ENCODE data around the gene MEIG1. TPM values are rescaled to one million over a fixed set of nuclear protein-coding genes. Genes with fewer than 3 reads are reported as not detected.
A peak's percentile ranks its signal among the peaks of the same experiment; 100 is the strongest.

The MEIG1 gene, protein sequence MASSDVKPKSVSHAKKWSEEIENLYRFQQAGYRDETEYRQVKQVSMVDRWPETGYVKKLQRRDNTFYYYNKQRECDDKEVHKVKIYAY
- total RNA-seq, result under 1 TPM; 0.81 to 0.93 TPM

DNA sequence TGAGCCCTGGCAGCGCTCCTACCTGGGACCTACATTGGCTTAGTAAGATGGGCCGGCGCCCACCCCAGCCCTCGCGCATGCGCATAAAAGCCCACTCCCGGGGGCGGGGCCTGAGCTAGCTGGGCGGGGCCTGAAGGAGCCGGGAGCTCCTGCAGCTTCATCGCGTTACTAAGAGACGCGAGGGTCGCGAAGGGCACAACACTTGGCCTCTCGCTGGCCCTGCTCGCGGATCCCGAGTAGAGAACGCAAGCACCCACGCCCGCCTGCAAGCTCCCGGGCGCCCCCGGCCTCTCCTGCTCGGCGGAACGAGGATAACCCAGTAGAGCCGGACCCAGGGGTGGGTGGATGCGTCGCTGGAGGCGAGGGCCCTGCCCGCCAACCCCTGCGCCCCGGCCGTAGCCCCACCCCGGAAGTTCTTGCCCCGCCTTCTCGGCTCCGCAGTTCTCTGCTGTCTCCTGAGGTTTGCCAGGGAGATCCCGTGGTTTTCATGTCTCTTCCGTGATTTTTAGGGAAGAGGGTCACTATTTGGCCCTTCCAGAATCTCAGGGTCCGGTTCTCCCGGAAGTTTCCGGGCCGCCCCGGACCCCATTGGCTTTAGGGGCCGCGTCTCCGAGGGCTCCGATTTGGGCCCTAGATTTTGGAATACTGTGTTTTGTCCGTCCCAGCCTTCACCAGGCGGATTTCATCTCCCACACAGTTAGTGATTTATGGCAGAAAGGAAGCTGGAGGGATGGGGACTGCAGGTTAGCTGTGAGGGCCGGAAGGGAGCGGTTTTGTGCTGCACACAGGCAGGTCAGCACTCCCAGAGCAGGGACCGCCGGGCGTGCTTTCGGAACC lies at the start of gene MEIG1:
Gene MEIG1, plus strand, starts transcription at position 168 of the 837 bp plus-strand sequence. CDS start 7,081 bp downstream, outside the sequence.
- peak; percentile 91 for DNase-seq
- Mint-ChIP-seq H3K27ac (peak within 1 kb of the TSS; percentile 98), H3K36me3 (ENCODE audit: low read depth) (no peaks in the 10 kb centered on the region), H3K9me3 (no peaks in the 10 kb centered on the region), H3K4me3 (peak within 1 kb of the TSS; percentile 98), H3K27me3 (ENCODE audit: low read depth) (no peaks in the 10 kb centered on the region), H3K4me1 (ENCODE audit: low read depth) (peaks cover 27% of the 10 kb centered on the region)
- intact Hi-C loops (cut with micrococcal nuclease), result loop anchor here (1.0 to 5.0 kb wide), 8 partner anchors 81 to 1172 kb away; partner anchors contain the start of genes CDNF, HSPA14, MSANTD7 and NMT2
- CTCF ChIA-PET, result interaction anchor here (1.0 to 1.5 kb wide), 2 partner anchors 13 to 461 kb away, joined by 4 to 5 read pairs; no protein-coding TSS in a partner anchor

DNA sequence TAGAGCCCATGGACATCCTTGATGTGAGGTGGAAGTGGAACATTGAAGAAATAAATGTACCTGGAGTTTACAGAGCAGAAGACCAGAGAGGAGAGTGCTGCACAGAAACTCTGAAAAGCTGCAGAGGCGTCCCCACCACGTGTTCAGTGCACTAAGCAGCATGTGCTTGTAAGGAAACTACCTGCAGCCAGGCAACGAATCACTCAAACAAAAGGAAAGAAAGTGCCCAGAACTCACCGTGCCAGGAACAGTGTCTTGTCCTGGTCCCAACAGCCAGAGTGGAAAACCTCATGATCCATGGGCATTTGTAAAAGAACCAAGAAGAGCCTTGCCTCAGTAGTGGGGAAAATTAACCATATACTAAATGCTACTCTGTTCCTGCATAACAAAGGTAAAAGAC lies 48.2 kb upstream of the MEIG1 start:
- Mint-ChIP-seq H3K27me3 (ENCODE audit: low read depth) (no peaks in the 10 kb centered on the region), H3K4me3 (no peak overlapping the region), H3K36me3 (ENCODE audit: low read depth) (peaks cover 83% of the 10 kb centered on the region), H3K4me1 (ENCODE audit: low read depth) (peaks cover 15% of the 10 kb centered on the region), H3K9me3 (peaks cover 12% of the 10 kb centered on the region), H3K27ac (no peak overlapping the region)
- CTCF ChIA-PET, result no interaction called here
- no peak for DNase-seq
- intact Hi-C loops (cut with micrococcal nuclease), result loop anchor here (5.0 kb wide), 1 partner anchor 41 kb away; the partner anchor contains the start of gene DCLRE1C

DNA sequence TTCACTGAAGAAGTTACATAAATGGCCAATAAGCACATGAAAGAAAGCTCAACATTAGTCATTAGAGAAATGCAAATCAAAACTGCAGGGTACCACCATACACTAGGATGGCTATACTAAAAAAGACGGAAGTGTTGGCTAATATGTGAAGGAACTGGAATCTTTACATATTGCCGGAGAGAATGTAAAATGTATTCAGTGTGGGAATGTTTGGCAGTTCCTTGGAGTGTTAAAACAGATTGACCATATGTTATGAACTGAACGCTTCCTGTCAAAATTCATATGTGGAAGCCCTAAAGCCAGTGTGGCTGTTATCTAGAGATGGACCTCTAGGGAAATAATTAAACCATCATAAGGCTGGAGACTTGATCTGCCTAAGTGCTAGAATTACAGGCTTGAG lies 47.4 kb upstream of the MEIG1 start:
- peaks cover 15% of the 10 kb centered on the region for H3K4me1 Mint-ChIP-seq (ENCODE audit: low read depth)
- no peak overlapping the region for H3K4me3 Mint-ChIP-seq
- CTCF ChIA-PET, result no interaction called here
- intact Hi-C loops (cut with micrococcal nuclease), result loop anchor here (5.0 kb wide), 1 partner anchor 40 kb away; the partner anchor contains the start of gene DCLRE1C
- H3K36me3 Mint-ChIP-seq (ENCODE audit: low read depth), result peaks cover 86% of the 10 kb centered on the region
- H3K27ac Mint-ChIP-seq, result no peak overlapping the region
- H3K27me3 Mint-ChIP-seq (ENCODE audit: low read depth), result no peaks in the 10 kb centered on the region
- no peak for DNase-seq
- H3K9me3 Mint-ChIP-seq, result peaks cover 16% of the 10 kb centered on the region

DNA sequence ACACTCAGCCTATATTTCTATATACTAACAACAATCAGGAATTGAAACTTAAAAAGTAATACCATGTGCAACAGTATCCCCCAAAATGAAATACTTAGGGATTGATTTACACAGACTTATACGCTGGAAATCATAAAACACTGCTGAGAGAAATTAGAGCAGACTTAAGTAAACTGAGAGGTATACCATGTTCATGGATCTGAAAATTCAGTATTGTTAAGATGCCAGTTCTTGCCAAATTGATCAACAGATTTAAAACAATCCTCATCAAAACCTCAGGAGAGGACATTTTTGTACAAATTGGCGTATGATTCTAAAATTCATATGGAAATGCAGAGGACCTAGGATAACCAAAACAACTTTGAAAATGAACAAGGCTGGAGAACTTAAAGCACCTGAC lies 42.6 kb upstream of the MEIG1 start:
- CTCF ChIA-PET, result no interaction called here
- peaks cover 14% of the 10 kb centered on the region for H3K9me3 Mint-ChIP-seq
- peaks cover 89% of the 10 kb centered on the region for H3K36me3 Mint-ChIP-seq (ENCODE audit: low read depth)
- no peak for DNase-seq
- intact Hi-C loops (cut with micrococcal nuclease), result no loop called here
- H3K4me1 Mint-ChIP-seq (ENCODE audit: low read depth), result peaks cover 15% of the 10 kb centered on the region
- H3K4me3 Mint-ChIP-seq, result no peak overlapping the region
- H3K27ac Mint-ChIP-seq, result no peak overlapping the region
- H3K27me3 Mint-ChIP-seq (ENCODE audit: low read depth), result no peaks in the 10 kb centered on the region

DNA sequence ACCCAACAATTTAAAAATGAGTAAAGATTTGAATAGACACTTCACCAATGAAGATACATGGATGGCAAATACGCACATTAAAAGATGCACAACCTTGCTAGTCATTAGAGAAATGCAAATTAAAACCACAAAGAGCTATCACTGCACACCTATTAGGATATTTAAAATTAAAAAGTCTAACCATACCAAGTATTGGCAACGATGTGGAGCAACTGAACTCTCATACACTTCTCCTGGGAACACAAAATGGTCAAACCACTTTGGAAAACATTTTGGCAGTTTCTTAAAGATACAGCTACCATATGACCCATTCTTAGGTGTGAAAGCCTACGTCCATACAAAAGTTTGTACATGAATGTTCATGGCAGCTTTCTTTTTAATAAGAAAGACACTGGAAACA lies 41.4 kb upstream of the MEIG1 start:
- intact Hi-C loops (cut with micrococcal nuclease), result no loop called here
- H3K27me3 Mint-ChIP-seq (ENCODE audit: low read depth), result no peaks in the 10 kb centered on the region
- no peak for DNase-seq
- CTCF ChIA-PET, result interaction anchor here (0.6 to 1.4 kb wide), 2 partner anchors 54 to 330 kb away, joined by 3 read pairs; no protein-coding TSS in a partner anchor
- H3K36me3 Mint-ChIP-seq (ENCODE audit: low read depth), result peaks cover 89% of the 10 kb centered on the region
- peaks cover 15% of the 10 kb centered on the region for H3K4me1 Mint-ChIP-seq (ENCODE audit: low read depth)
- H3K27ac Mint-ChIP-seq, result no peak overlapping the region
- H3K9me3 Mint-ChIP-seq, result peaks cover 14% of the 10 kb centered on the region
- no peak overlapping the region for H3K4me3 Mint-ChIP-seq

DNA sequence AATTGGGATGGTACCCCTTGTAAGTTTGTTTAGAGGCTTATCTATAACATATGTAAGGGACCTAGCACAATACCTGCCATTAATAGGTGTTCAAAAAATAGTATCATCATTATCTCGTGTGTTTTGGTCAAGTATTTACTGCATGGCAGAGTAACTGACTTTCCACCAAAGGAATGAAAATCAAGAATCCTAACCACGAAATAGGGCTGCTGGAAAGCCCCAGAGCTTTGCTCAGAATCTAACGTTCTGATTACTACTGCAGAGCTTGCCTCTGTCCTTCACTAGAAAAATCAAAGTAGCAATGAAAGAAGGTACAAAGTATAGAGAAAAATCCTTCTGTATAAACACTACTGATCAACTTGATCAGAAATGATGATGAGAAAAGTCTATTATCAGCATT lies 40.2 kb upstream of the MEIG1 start:
- peaks cover 15% of the 10 kb centered on the region for H3K4me1 Mint-ChIP-seq (ENCODE audit: low read depth)
- no peak for DNase-seq
- no peak overlapping the region for H3K4me3 Mint-ChIP-seq
- H3K27ac Mint-ChIP-seq, result no peak overlapping the region
- intact Hi-C loops (cut with micrococcal nuclease), result loop anchor here (1.0 kb wide), 1 partner anchor 12 kb away; no protein-coding TSS in a partner anchor
- peaks cover 83% of the 10 kb centered on the region for H3K36me3 Mint-ChIP-seq (ENCODE audit: low read depth)
- peaks cover 14% of the 10 kb centered on the region for H3K9me3 Mint-ChIP-seq
- no peaks in the 10 kb centered on the region for H3K27me3 Mint-ChIP-seq (ENCODE audit: low read depth)
- CTCF ChIA-PET, result no interaction called here

DNA sequence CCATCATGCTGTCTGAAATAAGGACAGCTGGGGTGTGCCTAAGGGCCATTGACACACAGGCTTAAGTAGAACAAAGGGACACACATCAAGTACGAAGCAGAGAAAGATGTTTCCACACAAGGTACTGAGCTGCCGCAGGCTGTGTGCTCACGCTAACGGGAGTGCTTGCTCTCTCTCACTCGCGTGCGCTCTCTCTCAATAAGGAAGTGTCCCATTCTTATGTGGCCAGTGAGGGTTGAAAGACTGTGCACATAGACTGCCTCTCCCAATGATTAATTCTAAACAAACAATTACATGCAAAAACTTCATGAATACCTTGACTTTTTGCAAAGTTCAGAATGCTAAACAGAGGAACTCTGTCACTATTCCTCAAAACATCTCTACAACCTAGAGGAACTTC lies 35.2 kb upstream of the MEIG1 start:
- DNase-seq, result no peak
- CTCF ChIA-PET, result interaction anchor here (0.6 kb wide), 2 partner anchors 190 to 660 kb away, joined by 3 to 5 read pairs; no protein-coding TSS in a partner anchor
- no peak overlapping the region for H3K4me3 Mint-ChIP-seq
- intact Hi-C loops (cut with micrococcal nuclease), result no loop called here
- no peaks in the 10 kb centered on the region for H3K4me1 Mint-ChIP-seq (ENCODE audit: low read depth)
- peaks cover 60% of the 10 kb centered on the region for H3K36me3 Mint-ChIP-seq (ENCODE audit: low read depth)
- H3K27me3 Mint-ChIP-seq (ENCODE audit: low read depth), result no peaks in the 10 kb centered on the region
- H3K27ac Mint-ChIP-seq, result no peak overlapping the region
- no peaks in the 10 kb centered on the region for H3K9me3 Mint-ChIP-seq

DNA sequence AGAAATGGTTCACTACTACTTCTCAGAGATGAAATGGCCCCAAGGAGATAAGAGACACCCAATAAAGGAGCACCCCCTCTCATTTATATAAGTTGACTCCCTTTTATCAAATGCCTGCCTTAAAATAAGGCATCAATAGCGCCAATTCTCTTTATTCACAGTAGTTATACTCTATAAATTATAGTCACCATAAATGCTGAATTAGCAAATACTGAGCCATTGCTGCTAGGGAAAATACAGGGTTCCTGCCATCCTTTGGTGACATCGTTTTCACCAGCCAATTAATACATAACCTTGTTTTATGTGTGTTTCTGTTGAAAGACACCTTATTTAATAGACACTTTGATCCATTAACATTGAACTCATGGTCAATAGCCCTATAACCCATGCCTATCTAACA lies 33.9 kb upstream of the MEIG1 start:
- no peaks in the 10 kb centered on the region for H3K27me3 Mint-ChIP-seq (ENCODE audit: low read depth)
- H3K4me3 Mint-ChIP-seq, result no peak overlapping the region
- no peaks in the 10 kb centered on the region for H3K4me1 Mint-ChIP-seq (ENCODE audit: low read depth)
- H3K36me3 Mint-ChIP-seq (ENCODE audit: low read depth), result peaks cover 49% of the 10 kb centered on the region
- no peaks in the 10 kb centered on the region for H3K9me3 Mint-ChIP-seq
- no peak for DNase-seq
- CTCF ChIA-PET, result interaction anchor here (1.0 kb wide), 1 partner anchor 28 kb away, joined by 3 read pairs; no protein-coding TSS in a partner anchor
- intact Hi-C loops (cut with micrococcal nuclease), result no loop called here
- H3K27ac Mint-ChIP-seq, result no peak overlapping the region

DNA sequence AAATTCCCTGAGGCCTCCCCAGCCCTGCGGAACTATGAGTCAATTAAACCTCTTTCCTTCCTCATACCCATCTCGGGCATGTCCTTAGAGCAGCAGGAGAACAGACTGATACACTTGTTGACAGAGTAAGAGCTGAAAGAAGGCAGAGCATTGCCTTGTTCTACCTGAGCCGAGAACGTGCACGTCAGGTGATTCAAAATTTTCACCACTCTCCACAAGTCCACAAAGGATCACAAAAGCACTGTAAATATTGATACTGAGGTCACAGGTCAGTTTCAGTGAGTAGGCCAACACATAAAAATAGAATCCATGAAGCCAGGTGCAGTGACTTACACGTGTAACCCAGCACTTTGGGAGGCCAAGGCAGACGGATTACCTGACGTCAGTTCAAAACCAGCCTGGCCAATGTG lies 33.1 kb upstream of the MEIG1 start:
- Mint-ChIP-seq H3K27ac (no peak overlapping the region), H3K36me3 (ENCODE audit: low read depth) (peaks cover 41% of the 10 kb centered on the region), H3K27me3 (ENCODE audit: low read depth) (no peaks in the 10 kb centered on the region), H3K4me3 (no peak overlapping the region), H3K4me1 (ENCODE audit: low read depth) (no peaks in the 10 kb centered on the region), H3K9me3 (no peaks in the 10 kb centered on the region)
- no peak for DNase-seq
- intact Hi-C loops (cut with micrococcal nuclease), result no loop called here
- CTCF ChIA-PET, result no interaction called here

DNA sequence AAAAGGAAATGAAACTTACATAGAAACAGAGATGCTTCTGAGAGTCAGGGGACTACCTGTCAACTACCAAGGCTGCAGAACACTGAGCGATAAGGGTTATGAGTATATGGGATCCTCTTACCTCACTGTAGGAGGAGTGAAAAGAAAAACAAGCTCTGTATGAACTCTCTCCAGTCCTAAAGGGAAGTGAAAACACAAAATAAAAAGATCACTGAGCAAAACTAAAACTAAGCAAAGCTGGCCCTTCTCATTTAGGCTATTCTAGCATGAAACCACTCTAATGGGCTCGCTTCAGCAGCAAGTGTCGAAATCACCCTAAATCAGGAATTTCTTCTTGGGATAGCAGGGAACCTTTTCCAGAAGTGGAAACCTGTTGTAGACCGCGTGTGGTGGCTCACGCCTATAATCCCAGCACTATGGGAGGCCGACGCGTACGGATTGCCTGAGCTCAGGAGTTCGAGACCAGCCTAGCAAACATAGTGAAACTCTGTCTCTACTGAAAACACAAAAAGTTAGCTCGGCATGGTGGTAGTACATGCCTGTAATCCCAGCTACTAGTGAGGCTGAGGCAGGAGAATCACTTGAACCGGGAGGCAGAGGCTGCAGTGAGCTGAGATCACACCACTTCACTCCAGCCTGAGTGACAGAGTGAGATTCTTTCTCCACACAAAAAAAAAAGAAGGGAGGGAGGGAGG lies 32.3 kb upstream of the MEIG1 start:
- H3K27ac Mint-ChIP-seq, result no peak overlapping the region
- H3K4me1 Mint-ChIP-seq (ENCODE audit: low read depth), result no peaks in the 10 kb centered on the region
- DNase-seq, result no peak
- no peak overlapping the region for H3K4me3 Mint-ChIP-seq
- intact Hi-C loops (cut with micrococcal nuclease), result no loop called here
- CTCF ChIA-PET, result interaction anchor here (0.7 kb wide), 1 partner anchor 24 kb away, joined by 3 read pairs; no protein-coding TSS in a partner anchor
- H3K27me3 Mint-ChIP-seq (ENCODE audit: low read depth), result no peaks in the 10 kb centered on the region
- no peaks in the 10 kb centered on the region for H3K9me3 Mint-ChIP-seq
- peaks cover 36% of the 10 kb centered on the region for H3K36me3 Mint-ChIP-seq (ENCODE audit: low read depth)

DNA sequence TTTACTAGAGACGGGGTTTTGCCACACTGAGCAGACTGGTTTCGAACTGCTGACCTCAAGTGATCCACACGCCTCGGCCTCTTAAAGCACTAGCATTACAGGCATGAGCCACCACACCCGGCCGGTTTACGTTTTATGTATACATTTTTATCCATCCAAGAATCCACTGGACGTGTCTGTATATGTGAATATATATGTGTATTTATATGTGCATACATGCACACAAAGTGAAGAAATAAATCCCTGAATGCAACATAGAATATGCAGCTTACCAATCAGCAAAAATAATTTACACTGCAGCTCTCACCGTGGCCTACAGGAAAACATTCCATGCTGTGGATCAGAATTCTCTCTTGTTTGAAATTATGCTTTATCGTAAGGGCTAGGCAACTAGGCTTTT lies 28.6 kb upstream of the MEIG1 start:
- CTCF ChIA-PET, result interaction anchor here (1.6 kb wide), 1 partner anchor 42 kb away, joined by 4 read pairs; no protein-coding TSS in a partner anchor
- H3K4me3 Mint-ChIP-seq, result no peak overlapping the region
- intact Hi-C loops (cut with micrococcal nuclease), result no loop called here
- H3K9me3 Mint-ChIP-seq, result no peaks in the 10 kb centered on the region
- H3K4me1 Mint-ChIP-seq (ENCODE audit: low read depth), result no peaks in the 10 kb centered on the region
- no peak for DNase-seq
- H3K36me3 Mint-ChIP-seq (ENCODE audit: low read depth), result peaks cover 38% of the 10 kb centered on the region
- H3K27me3 Mint-ChIP-seq (ENCODE audit: low read depth), result no peaks in the 10 kb centered on the region
- H3K27ac Mint-ChIP-seq, result no peak overlapping the region

DNA sequence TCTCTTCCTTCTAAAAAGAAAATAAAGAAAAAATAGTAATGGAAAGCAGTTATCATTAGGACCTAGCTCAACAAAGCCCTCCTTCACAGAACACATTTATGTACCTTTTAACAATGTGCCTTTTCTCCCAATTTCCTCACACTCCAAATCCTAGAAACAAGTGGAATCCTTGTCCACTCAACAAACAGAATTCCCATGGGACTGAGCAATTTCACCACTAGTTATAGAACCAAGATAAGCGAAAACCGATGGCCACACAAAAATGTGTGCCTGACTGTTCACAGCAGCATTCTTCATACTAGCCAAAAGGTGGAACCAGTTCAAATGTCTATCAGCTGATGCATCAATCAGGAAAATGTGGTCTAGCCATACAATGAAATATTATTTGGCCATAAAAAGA lies 22.6 kb upstream of the MEIG1 start:
- intact Hi-C loops (cut with micrococcal nuclease), result no loop called here
- Mint-ChIP-seq H3K4me3 (no peak overlapping the region), H3K27me3 (ENCODE audit: low read depth) (no peaks in the 10 kb centered on the region), H3K9me3 (no peaks in the 10 kb centered on the region), H3K36me3 (ENCODE audit: low read depth) (peaks cover 26% of the 10 kb centered on the region), H3K4me1 (ENCODE audit: low read depth) (peaks cover 3% of the 10 kb centered on the region), H3K27ac (no peak overlapping the region)
- CTCF ChIA-PET, result no interaction called here
- DNase-seq, result no peak

All from activated naive CD4-positive, alpha-beta T cell treated with anti-CD3 and anti-CD28 coated beads for 36 hours (primary cell).